ENCODE results near the gene ZC3H13.

ZC3H13 gene, protein sequence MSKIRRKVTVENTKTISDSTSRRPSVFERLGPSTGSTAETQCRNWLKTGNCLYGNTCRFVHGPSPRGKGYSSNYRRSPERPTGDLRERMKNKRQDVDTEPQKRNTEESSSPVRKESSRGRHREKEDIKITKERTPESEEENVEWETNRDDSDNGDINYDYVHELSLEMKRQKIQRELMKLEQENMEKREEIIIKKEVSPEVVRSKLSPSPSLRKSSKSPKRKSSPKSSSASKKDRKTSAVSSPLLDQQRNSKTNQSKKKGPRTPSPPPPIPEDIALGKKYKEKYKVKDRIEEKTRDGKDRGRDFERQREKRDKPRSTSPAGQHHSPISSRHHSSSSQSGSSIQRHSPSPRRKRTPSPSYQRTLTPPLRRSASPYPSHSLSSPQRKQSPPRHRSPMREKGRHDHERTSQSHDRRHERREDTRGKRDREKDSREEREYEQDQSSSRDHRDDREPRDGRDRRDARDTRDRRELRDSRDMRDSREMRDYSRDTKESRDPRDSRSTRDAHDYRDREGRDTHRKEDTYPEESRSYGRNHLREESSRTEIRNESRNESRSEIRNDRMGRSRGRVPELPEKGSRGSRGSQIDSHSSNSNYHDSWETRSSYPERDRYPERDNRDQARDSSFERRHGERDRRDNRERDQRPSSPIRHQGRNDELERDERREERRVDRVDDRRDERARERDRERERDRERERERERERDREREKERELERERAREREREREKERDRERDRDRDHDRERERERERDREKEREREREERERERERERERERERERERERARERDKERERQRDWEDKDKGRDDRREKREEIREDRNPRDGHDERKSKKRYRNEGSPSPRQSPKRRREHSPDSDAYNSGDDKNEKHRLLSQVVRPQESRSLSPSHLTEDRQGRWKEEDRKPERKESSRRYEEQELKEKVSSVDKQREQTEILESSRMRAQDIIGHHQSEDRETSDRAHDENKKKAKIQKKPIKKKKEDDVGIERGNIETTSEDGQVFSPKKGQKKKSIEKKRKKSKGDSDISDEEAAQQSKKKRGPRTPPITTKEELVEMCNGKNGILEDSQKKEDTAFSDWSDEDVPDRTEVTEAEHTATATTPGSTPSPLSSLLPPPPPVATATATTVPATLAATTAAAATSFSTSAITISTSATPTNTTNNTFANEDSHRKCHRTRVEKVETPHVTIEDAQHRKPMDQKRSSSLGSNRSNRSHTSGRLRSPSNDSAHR (N-terminal part only)

DNA sequence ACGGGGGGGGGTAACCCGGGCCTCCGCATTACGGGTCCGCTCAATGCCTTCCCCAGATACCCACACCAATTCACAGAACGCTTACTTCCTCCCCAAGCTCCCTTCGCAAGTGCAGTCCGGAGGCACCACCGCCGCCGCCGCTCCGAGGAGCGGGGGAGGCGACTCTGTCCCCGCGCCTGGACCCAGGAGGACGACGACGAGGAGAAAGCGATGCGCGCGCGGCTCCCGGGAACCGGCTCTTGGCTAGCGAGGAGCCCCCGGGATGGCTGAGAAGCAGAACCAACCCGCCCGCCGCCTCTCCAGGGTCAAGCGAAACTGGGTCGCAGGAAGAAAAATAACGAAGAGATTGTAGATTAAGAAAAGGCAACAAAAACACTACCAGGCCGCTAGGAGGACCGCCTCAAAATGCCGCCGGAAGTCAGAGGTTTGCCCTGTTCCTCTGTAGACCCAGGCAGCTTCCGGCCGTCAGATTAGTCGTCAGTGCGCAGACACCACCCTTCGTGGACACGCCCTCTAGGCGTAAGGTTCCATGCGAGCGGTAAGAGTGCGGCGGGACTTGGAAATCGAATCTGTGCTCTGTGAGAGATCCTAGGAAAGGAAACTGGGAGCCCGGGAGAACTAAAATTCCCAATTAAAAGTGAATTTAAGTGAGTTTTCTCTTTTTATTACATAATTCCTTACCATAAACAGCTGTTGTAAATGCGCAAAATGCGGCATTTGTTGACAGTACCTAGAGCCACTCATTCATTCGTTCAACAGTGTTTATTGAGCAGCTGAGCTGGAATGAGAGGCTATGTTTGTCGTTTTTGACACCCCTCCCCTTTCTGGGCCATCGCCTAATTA lies at the start of gene ZC3H13:
ZC3H13 (minus strand) TSS at position 428 of the 843 bp plus-strand sequence. CDS start 7,239 bp downstream, outside the sequence.
- peak; percentile 100 for FAIRE-seq

DNA sequence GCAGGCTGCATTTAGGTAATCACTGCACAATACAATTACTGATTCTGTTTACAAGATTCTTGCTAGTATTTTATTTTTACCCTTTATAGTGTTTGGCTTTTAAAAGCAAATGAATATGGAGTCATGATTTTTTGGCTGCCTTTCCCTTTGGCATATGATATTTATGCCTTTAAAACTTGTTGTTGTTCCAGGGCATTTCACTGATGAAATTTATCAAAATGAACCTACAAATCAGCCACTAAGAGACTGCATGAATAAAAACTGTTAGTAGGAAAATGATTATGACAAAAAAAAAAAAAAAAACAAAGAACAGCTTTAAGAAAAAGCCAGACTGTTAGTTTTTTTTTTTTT lies 49.7 kb upstream of the ZC3H13 start:
- no peak for DNase-seq (ENCODE audit: insufficient read length, low spot score)
- no peak for FAIRE-seq

More for the DNA sequence above, at the start of gene ZC3H13:
- DNase-seq (ENCODE audit: insufficient read length, low spot score): peak; percentile 81

DNA sequence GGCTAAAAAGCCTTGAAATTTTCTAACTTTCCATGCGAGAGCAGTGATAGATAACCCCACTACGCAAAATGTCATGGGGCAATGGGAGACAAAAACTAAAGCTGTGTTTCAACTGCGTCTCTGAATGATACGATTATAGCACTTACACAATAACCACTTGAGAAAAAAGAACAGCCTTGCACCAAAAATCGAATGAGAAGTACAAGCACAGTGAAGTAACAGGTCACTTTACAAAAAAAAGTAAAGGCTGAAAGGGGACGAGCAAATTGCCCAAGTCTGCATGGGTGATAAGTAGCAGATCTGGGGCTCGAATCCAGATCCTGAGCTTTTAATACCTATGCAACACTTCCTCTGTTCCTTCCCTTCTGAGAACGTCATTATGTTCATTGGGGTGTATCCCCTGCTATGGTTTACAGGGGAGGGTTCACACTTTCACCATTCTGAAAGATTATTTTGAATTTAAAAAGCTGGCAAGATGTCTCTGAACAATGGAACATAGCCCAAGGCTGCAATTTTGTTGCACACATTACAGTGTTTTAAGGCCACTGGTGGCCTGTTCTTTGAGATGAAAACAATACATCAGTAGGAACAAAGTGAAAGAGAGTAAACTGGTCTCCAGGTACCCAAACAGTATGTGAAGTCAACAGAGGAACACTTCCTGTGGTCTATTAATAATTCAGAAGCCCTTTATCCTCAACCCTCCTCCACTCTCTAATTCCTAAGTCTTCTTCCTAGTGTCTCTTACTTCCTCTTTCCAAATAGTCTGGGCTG lies 49.1 kb upstream of the ZC3H13 start:
- peak; percentile 79 for FAIRE-seq

DNA sequence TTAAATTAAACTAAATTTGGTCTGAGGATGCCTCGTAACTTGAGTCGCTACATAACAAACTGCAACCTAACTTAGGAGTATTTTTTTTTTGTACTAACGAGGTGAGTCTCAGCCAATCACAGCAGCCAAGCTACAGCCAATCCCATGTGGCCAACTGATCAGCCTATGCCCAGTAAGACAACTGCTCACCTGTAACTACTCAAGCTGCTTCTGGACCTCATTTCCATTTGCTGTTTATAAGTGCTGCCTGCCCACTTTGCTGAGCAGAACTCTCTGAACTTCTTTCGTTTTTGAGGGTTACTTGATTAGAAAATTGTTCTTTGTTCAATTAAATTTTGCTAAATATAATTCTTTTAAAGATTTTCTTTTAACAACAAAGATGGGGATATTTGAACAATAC lies 48.5 kb upstream of the ZC3H13 start:
- FAIRE-seq (peak; percentile 48), DNase-seq (ENCODE audit: insufficient read length, low spot score) (no peak)

More for the DNA sequence above, 49.1 kb upstream of the ZC3H13 start:
- no peak for DNase-seq (ENCODE audit: insufficient read length, low spot score)

DNA sequence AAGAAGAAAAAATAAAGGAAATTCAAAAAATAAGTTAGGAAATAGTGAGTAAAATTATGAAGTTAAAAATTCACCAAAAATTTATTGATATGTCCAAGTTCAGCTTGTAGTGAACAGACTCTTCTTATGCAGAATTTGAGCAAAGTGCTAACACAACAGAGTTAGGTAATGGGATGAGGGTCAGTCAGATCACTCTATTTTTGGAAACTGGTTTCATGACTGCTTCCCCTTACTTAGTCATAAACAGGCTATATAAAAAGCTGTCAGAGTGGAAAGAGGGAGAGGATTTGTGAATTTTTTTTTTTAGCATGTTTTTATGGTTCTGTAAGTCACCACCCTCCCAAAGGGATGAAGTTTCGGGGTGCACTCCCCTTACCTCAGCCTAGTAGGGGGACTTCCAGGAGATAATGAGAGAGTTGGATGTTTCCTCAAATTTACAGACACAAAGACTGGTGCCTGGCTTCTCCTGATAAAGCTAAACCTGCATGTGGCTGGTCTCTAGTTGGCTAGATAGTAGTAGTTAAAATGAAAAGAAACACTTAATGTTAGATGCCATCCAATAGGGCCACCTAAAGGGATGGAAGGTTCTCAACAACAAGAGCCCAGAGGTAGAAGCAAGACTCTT lies 47.8 kb upstream of the ZC3H13 start:
- FAIRE-seq (peak; percentile 53), DNase-seq (ENCODE audit: insufficient read length, low spot score) (no peak)

DNA sequence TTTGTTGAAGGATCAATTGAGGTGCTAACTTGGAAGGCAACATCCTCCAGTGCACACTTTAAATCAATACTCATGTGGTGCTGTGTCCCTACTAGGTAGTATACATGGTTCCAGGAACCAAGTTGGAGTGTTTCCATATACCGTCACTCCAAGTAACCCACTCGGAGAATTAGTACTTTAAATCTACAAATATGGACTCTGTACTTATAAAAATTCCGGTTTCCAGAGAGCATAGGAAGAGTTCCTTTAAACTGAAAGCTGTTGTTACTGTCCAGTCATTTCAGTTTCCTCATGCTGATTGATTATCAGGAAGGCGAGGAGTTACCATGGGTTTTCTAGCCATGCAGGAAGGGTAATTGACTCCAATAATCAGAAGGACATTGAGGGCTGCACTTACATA lies 45.1 kb upstream of the ZC3H13 start:
- DNase-seq (ENCODE audit: insufficient read length, low spot score): no peak
- no peak for FAIRE-seq

DNA sequence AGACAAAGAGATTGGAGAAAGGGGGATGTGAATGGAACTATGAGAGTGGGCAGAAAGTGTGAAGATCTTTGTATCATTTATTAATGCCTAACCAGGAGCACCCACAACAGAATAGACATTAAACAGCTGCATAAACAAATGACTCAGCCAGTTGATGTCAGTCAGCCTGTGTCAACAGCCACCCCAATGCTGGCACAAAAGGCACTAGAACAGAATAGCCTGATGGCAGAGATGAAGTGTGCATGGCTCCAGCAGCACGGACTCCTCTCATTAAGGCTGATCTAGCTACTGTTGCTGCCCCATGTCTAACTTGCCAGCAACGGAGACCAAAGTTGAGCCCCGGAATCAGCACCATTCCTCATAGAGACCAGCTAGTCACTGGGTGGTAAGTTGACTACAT lies 44.5 kb upstream of the ZC3H13 start:
- FAIRE-seq (no peak), DNase-seq (ENCODE audit: insufficient read length, low spot score) (no peak)

DNA sequence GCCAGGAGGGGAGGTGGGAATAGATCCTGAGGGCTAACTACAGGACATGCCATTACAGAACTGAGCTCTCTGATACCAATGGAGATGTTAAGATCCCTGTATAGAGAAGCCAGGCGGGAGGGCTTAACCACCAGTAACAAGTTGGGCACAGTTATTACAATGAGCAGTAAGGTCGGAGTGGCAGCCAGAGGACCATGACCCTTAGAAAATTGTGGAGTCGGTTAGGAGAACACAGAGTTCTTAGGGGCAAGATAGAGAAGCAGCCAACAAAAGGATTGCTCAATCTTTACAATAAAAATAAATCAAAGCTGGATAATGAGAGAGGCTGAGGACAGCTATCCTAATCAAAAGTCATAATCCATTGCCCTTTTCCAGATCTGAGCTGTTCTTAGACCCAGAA lies 41.9 kb upstream of the ZC3H13 start:
- FAIRE-seq: no peak
- DNase-seq (ENCODE audit: insufficient read length, low spot score): no peak

DNA sequence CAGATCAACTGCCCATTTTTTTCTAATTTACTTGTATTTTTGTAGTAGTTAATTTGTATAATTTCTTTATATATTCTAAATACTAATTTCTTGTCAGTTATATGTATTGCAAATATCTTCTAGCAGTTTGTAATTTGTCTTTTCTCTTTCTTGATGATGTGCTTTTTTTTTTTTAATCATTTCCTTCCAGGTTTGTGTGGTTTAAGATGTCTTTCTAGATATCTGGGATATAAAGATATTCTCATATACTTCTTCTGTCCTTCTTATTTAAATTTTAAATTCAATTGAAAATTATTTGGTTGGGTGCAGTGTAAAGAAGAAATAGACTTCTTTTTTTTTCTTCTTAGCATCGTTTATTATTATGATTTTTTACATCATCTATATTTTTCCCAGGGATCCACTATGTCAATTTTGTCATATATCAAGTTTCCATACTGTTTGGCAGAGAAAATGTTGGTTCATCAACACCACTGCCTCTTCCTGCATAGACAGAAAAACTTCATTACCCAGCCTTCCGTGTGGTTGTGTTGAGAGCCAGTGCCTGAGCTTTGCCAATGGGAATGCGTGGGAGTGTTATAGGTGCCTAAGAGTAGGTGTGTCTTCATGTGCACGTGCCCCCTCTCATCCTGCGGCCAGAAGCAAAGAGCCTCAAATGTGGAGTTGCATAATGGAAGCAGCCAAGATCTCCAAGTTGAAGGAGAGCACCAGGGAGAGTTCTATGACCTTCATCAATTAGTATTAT lies 36.4 kb upstream of the ZC3H13 start:
- FAIRE-seq (no peak), DNase-seq (ENCODE audit: insufficient read length, low spot score) (no peak)

DNA sequence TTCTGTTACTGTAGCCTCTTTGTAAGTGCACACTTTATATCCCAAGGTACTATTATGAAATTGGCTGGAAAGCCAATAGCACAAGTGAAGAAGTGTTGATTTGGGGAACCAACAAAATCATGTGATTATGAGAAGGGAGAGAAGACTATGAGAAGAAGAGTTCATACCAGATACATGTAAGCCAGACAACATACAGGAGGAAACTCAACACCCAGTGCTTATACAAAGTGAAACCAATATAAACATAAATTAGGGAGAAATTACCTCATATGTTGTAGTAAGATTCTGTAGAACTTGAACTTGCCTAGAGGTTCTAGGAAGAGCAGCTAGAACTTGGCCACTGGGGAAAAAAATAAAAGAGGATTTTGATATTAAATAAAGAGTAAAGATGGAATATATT lies 34.9 kb upstream of the ZC3H13 start:
- no peak for FAIRE-seq
- DNase-seq (ENCODE audit: insufficient read length, low spot score): no peak

DNA sequence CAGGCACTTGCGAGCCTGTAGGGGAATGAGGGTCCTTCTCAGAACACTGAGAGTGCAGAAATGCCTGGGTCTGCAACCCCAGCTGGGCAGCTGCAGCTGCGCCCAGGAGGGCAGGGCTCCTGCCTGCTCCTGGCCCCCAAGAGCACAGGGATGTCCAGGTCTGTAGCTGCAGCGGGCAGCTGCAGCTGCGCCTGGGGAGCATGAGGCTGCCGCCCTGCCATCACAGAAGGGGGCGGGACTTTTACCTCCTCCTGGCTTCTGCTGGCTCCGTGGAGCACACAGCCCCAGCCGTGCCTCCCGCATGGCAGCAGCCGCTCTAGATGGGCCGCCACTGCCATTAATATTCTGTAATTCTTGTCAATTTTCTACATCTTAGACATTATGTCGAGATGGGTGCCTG lies 34.4 kb upstream of the ZC3H13 start:
- FAIRE-seq: no peak
- no peak for DNase-seq (ENCODE audit: insufficient read length, low spot score)

DNA sequence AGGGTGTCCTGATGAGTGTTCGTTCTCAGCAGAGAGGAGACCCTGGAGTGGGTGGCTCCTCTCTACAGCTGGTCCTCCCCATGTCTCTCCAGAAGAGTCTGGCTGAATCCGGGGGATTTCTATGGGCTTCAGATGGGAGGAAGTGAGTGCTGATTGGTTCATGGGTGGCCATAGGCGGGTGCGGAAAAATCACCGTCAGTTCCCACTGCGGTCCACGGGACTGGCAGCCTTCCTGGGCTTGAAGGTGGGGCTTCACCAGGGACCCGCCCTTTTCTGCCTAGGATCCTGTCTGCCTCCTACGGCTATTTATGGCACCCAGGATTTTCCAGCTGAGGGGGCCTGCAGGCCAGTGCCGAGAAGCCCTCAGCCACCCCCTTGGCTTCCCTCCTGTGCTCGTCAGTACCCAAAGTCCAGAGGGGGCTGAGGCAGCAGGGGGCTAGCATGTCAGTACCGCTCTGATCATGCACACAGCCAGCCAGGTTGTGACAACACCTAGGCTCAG lies 33.9 kb upstream of the ZC3H13 start:
- DNase-seq (ENCODE audit: insufficient read length, low spot score) (no peak), FAIRE-seq (no peak)

DNA sequence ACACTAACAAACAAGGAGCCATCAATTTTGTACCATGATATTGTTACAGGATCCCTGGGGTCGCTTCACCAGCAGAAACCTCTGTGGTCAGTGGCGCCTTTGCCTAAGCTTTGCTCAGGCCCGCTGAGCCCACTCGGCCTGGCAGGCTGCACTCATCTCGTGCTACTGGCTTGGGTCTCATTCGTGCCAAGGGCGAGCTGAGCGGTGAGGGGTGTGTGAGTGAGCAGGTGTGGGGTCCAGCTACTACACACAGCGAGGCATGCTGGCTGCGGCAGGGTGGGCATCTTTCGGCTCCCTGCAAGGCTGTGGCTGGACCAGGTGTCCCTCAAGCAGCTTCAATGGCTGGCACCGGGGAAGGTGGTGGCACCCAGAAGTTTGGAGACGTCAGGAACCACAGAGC lies 33.2 kb upstream of the ZC3H13 start:
- DNase-seq (ENCODE audit: insufficient read length, low spot score) (no peak), FAIRE-seq (no peak)

DNA sequence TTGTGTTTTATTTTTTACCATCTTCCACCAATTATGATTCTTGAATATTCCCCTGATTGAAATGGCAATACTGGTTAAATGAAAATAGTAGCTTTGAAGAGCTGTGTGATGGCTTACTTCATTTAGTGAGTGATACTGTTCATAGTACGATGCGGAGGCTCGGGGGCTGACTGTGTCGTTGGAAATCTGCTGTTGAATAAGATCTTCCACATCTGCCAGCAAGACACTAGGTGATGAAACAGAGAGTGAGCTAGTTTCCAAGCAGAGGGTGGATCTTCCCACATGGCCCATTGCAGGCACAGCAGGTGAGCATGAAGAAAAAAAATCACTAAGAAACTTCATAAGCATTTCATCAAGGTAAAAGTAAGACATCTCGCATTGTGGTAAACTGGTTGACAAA lies 29.8 kb upstream of the ZC3H13 start:
- no peak for FAIRE-seq

DNA sequence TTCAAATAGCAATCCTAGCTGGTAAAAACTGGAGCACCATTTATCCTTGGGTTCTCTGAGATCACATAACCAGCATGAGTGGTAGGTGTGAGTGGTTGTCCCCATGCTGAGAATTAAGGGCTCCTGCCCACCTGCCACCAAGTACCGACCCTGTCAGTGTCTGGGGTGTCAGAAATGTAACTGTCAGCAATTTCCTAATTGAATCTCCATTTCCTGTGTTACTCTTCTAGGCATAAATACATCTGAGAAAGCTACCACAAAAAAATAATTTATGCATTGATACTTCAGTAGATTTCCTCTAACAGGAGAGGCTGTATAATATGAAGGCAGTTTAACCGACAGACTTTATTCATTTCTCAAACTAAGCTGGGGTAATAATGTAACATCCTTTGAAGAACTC lies 27.2 kb upstream of the ZC3H13 start:
- DNase-seq (ENCODE audit: insufficient read length, low spot score) (no peak), FAIRE-seq (no peak)

More for the DNA sequence above, 29.8 kb upstream of the ZC3H13 start:
- DNase-seq (ENCODE audit: insufficient read length, low spot score): no peak

DNA sequence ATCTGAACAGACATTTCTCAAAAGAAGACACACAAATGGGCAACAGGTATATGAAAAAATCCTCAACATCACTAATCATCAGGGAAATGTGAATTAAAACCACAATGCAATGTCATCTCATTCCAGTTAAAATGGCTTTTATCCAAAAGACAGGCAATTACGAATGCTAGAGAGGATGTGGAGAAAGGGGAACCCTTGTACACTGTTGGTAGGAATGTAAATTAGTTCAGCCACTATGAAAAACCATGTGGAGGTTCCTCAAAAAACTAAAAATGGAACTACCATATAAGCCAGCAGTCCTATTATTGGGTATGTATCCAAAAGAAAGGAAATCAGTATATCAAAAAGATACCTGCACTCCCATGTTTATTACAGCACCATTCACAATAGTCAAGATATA lies 24.7 kb upstream of the ZC3H13 start:
- no peak for FAIRE-seq

DNA sequence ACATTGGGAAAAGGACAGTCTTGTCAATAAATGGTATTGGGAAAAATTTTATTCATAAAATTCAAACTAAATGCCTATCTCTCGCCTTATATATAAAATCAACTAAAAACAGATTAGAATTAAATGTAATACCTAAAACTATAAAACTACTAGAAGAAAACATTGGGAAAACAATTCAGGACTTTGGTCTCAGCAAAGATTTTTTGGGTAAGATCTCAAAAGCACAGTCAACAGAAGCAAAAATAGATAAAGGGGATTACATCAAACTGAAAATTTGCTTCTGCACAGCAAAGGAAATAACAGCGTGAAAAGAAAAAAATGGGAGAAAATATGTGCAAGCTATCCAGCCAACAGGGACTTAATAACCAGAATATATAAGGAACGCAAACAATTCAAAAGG lies 24.3 kb upstream of the ZC3H13 start:
- FAIRE-seq: no peak
- no peak for DNase-seq (ENCODE audit: insufficient read length, low spot score)

More for the DNA sequence above, 24.7 kb upstream of the ZC3H13 start:
- DNase-seq (ENCODE audit: insufficient read length, low spot score): no peak

DNA sequence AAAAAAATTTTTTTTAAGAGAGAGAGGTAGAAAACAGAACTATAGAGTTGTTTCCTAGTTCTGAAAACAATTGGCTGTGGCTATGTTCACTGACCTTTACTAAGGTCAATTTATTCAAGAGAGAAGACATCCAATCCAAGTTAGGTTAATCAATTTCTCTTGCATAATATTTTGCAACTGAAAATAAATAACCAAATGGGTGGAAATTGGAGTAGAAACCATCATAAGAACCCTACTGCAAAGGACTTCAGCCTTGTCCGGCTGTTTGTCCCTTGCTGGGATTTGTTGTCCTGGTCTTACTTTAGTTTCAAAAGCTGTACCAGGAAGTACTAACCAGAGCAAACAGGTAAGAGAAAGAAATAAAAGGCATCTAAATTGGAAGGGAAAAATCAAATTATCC lies 23.3 kb upstream of the ZC3H13 start:
- no peak for DNase-seq (ENCODE audit: insufficient read length, low spot score)
- FAIRE-seq: no peak

Data from GM19239 (cell line).